ENCODE measurements around the gene GUCY2D. TPM values are rescaled to one million over a fixed set of nuclear protein-coding genes. Genes with fewer than 3 reads are reported as not detected.

Gene GUCY2D
- total RNA-seq, 2 donors from 2014 or later = 1.2 to 1.6 TPM

DNA sequence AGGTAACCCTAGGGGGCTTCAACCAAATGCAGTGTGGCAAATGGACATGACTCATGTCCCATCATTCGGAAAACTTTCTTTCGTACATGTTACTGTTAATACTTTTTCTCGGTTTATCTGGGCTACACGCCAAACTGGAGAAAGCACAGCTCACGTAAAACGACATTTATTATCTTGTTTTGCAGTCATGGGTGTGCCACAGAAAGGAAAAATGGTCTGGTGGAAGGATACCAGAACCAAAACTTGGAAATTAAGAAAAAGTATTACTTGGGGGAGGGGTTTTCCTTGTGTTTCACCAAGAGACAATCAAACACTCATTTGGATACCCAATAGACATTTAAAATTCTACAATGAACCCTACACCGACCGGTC is 60.0 kb downstream of the GUCY2D start:
- Histone ChIP-seq H3K4me1 (ENCODE audit: control insufficient read depth, insufficient read depth, low read length) (no peaks in the 10 kb centered on the region), H3K9ac (ENCODE audit: extremely low read depth, low read length, poor library complexity, severe bottlenecking) (peak overlapping the region; percentile 22), H3K36me3 (ENCODE audit: control insufficient read depth, insufficient read depth, low read length) (no peaks in the 10 kb centered on the region), H3K9me3 (ENCODE audit: control insufficient read depth, low read length) (no peaks in the 10 kb centered on the region), H3K4me3 (ENCODE audit: low read length) (peak overlapping the region; percentile 77), H3K27ac (ENCODE audit: low read depth, low read length) (no peak overlapping the region), H3K27me3 (ENCODE audit: control insufficient read depth, insufficient read depth, low read length, poor library complexity, severe bottlenecking) (peaks cover 36% of the 10 kb centered on the region)
- Mint-ChIP-seq H3K36me3 (ENCODE audit: low read depth) (no peaks in the 10 kb centered on the region), H3K4me1 (peaks cover 31% of the 10 kb centered on the region), H3K4me3 (peak overlapping the region; percentile 69), H3K9me3 (no peaks in the 10 kb centered on the region), H3K27me3 (ENCODE audit: insufficient read depth) (peaks cover 26% of the 10 kb centered on the region), H3K27ac (peak overlapping the region; percentile 78)
- DNase-seq = peak; percentile 58
- WGBS, 2 experiments (ENCODE audit: insufficient coverage in 1 of 2, insufficient read length in 1 of 2) = 18 to 28% methylated on average over 3 to 8 of the region's 8 CpGs
- TF ChIP-seq, protein P1, sequence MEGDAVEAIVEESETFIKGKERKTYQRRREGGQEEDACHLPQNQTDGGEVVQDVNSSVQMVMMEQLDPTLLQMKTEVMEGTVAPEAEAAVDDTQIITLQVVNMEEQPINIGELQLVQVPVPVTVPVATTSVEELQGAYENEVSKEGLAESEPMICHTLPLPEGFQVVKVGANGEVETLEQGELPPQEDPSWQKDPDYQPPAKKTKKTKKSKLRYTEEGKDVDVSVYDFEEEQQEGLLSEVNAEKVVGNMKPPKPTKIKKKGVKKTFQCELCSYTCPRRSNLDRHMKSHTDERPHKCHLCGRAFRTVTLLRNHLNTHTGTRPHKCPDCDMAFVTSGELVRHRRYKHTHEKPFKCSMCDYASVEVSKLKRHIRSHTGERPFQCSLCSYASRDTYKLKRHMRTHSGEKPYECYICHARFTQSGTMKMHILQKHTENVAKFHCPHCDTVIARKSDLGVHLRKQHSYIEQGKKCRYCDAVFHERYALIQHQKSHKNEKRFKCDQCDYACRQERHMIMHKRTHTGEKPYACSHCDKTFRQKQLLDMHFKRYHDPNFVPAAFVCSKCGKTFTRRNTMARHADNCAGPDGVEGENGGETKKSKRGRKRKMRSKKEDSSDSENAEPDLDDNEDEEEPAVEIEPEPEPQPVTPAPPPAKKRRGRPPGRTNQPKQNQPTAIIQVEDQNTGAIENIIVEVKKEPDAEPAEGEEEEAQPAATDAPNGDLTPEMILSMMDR (conservative IDR thresholded peaks at IDR 0.05) = no peak

DNA sequence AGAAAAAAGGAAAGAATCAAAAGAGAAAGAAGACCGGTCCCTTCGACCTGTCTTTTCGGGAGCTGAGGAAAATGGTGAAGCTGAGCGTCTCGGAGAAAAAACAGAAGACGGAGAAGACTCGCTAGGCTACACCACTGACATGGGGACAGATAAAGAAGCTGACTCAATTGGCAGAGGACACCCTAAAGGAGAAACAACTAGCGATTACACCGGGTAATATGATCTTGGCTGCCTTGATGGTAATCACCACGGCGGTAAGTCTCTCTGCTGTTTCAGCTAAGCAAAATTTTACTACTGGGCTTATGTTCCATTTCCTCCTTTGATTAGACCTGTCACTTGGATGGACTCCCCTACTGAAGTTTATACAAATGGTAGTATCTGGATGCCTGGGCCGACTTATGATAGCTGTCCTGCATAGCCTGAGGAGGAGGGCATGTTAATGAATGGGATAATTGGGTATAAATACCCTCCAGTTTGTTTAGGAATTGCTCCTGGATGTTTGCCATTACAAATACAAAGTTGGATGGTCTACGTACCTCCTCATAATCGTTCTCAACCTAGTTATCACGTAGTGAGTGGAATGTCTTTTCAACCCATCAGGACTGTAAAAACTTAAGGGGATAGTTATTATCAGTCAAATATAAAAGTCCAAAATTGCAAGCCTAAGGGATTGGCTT is 60.5 kb downstream of the GUCY2D start:
- Mint-ChIP-seq H3K27me3 (ENCODE audit: insufficient read depth) (peaks cover 22% of the 10 kb centered on the region), H3K36me3 (ENCODE audit: low read depth) (no peaks in the 10 kb centered on the region), H3K9me3 (no peaks in the 10 kb centered on the region), H3K4me1 (peaks cover 34% of the 10 kb centered on the region), H3K27ac (peak overlapping the region; percentile 41), H3K4me3 (peak overlapping the region; percentile 69)
- 3 to 7% methylated on average over 13 to 15 of the region's 15 CpGs for WGBS, 2 experiments (ENCODE audit: insufficient coverage in 1 of 2, insufficient read length in 1 of 2)
- Histone ChIP-seq H3K36me3 (ENCODE audit: control insufficient read depth, insufficient read depth, low read length) (no peaks in the 10 kb centered on the region), H3K9ac (ENCODE audit: extremely low read depth, low read length, poor library complexity, severe bottlenecking) (peak overlapping the region; percentile 22), H3K9me3 (ENCODE audit: control insufficient read depth, low read length) (no peaks in the 10 kb centered on the region), H3K27ac (ENCODE audit: low read depth, low read length) (no peak overlapping the region), H3K4me3 (ENCODE audit: low read length) (peak overlapping the region; percentile 77), H3K27me3 (ENCODE audit: control insufficient read depth, insufficient read depth, low read length, poor library complexity, severe bottlenecking) (peaks cover 36% of the 10 kb centered on the region), H3K4me1 (ENCODE audit: control insufficient read depth, insufficient read depth, low read length) (peaks cover 2% of the 10 kb centered on the region)
- TF ChIP-seq, protein P1 (conservative IDR thresholded peaks at IDR 0.05) = no peak
- peak; percentile 72 for DNase-seq

DNA sequence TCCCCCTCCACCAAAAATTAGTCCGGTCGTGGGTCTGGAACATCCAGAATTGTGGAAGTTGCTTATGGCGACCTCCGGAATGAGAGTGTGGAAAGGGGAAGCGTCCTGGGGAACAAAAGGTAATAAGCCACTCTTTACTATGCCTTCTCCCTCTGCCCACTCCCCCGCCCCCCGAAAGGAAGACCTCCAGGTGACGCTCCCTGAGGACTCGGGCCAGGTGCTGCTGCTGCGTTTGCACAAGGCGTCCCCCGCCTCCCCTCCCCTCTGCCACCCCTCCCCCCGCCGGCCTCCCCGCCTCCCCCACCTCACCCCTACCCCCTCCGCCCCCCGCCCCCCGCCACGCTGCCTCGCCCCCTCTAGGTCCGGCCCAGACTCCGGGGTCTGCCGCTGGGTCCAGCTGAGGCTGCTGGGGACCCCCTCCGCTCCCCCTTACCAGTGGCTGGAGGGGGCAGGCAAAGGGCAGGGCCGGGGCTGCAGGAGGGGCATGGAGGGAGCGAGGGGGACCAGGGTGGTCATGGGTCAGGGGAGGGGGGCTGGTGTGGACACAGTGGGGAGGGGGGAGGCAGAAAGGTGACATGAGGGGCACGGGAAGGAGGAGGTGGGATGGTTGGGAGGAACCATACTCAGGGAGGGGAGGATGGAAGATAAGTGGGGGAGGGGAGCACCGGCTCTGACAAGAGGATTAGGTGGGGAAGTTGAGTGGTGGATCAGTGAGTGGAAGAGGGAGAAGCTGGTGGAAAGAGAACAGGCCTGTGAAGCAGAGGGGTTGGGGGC is 61.5 kb downstream of the GUCY2D start:
- WGBS, 2 experiments (ENCODE audit: insufficient coverage in 1 of 2, insufficient read length in 1 of 2) = 14 to 26% methylated on average over 2 to 15 of the region's 28 CpGs
- peaks cover 18% of the 10 kb centered on the region for H3K27me3 Mint-ChIP-seq (ENCODE audit: insufficient read depth)
- Histone ChIP-seq H3K4me3 (ENCODE audit: low read length) (peak overlapping the region; percentile 77), H3K27me3 (ENCODE audit: control insufficient read depth, insufficient read depth, low read length, poor library complexity, severe bottlenecking) (peaks cover 33% of the 10 kb centered on the region), H3K4me1 (ENCODE audit: control insufficient read depth, insufficient read depth, low read length) (peaks cover 6% of the 10 kb centered on the region), H3K27ac (ENCODE audit: low read depth, low read length) (no peak overlapping the region), H3K9ac (ENCODE audit: extremely low read depth, low read length, poor library complexity, severe bottlenecking) (no peak overlapping the region), H3K36me3 (ENCODE audit: control insufficient read depth, insufficient read depth, low read length) (no peaks in the 10 kb centered on the region), H3K9me3 (ENCODE audit: control insufficient read depth, low read length) (no peaks in the 10 kb centered on the region)
- no peak overlapping the region for H3K27ac Mint-ChIP-seq
- no peaks in the 10 kb centered on the region for H3K36me3 Mint-ChIP-seq (ENCODE audit: low read depth)
- H3K4me3 Mint-ChIP-seq = peak overlapping the region; percentile 69
- TF ChIP-seq, protein P1 (conservative IDR thresholded peaks at IDR 0.05) = no peak
- peak; percentile 73 for DNase-seq
- peaks cover 43% of the 10 kb centered on the region for H3K4me1 Mint-ChIP-seq
- no peaks in the 10 kb centered on the region for H3K9me3 Mint-ChIP-seq

Measured in endodermal cell (in vitro differentiated cells).